CD4-positive, alpha-beta memory T cell (primary cell): ENCODE data around the gene SDHAF2. TPM values are rescaled to one million over a fixed set of nuclear protein-coding genes. Genes with fewer than 3 reads are reported as not detected.

Experiments
- CTCF ChIA-PET: fragments of 350-600 bp; sonication (Branson Sonifier 250); formaldehyde crosslinking; loops from one replicate; lab custom pipeline; 2021; ENCODE audit warnings: inconsistent platforms; ENCODE audit not compliant: partially characterized antibody; lab: Charles Lee
- POLR2A ChIA-PET: fragments of 350-600 bp; sonication (Branson Sonifier 250); formaldehyde crosslinking; loops from one replicate; lab custom pipeline; 2021; ENCODE audit not compliant: partially characterized antibody; lab: Charles Lee
- DNase-seq, 5 donors: peaks; one replicate each; pipeline versions ENCODE4 v3.0.0 to v3.0.0-alpha.2; 2020 to 2022; ENCODE audit warnings: mixed read lengths in 1 of 5
- H3K27ac ChIP-seq: one replicate; pipeline ENCODE4 v1.7.0; 2013; ENCODE audit warnings: low read depth, low read length
- H3K27me3 ChIP-seq: 2 replicates; pipeline ENCODE4 v1.7.0; 2013; ENCODE audit warnings: mild to moderate bottlenecking, low read length, moderate library complexity; ENCODE audit not compliant: insufficient read depth
- H3K36me3 ChIP-seq: 2 replicates; pipeline ENCODE4 v1.7.0; 2013; ENCODE audit warnings: mild to moderate bottlenecking, low read length, moderate library complexity; ENCODE audit not compliant: insufficient read depth
- H3K4me1 ChIP-seq: 2 replicates; pipeline ENCODE4 v1.7.0; 2013; ENCODE audit warnings: mild to moderate bottlenecking, low read length, moderate library complexity; ENCODE audit not compliant: insufficient read depth
- H3K4me3 ChIP-seq, 2 donors: one replicate each; pipeline ENCODE4 v1.7.0; 2013; ENCODE audit warnings: low read length in 2 of 2, mild to moderate bottlenecking in 1 of 2
- H3K9me3 ChIP-seq, 2 donors: one replicate each; pipeline ENCODE4 v1.7.0; 2013; ENCODE audit warnings: low read length in 2 of 2, control low read depth in 1 of 2; ENCODE audit not compliant: control insufficient read depth in 1 of 2
- H3K27ac Mint-ChIP-seq, 7 donors: one replicate each; pipeline ENCODE4 v1.8.0; 2020 to 2021; ENCODE audit warnings: mixed read lengths in 7 of 7, mild to moderate bottlenecking in 6 of 7, inconsistent platforms in 3 of 7, moderate library complexity in 3 of 7
- H3K27me3 Mint-ChIP-seq, 2 donors: one replicate each; pipeline ENCODE4 v1.8.0; 2020 to 2021; ENCODE audit warnings: mixed read lengths in 2 of 2
- H3K36me3 Mint-ChIP-seq, 2 donors: one replicate each; pipeline ENCODE4 v1.8.0; 2020 to 2021; ENCODE audit warnings: mixed read lengths in 2 of 2, inconsistent platforms in 1 of 2, mild to moderate bottlenecking in 1 of 2
- H3K4me1 Mint-ChIP-seq, 4 donors: one replicate each; pipeline ENCODE4 v1.8.0; 2020 to 2021; ENCODE audit warnings: mixed read lengths in 4 of 4, mild to moderate bottlenecking in 1 of 4
- H3K4me3 Mint-ChIP-seq, 8 donors: one replicate each; pipeline ENCODE4 v1.8.0; 2020 to 2021; ENCODE audit warnings: mixed read lengths in 8 of 8, mild to moderate bottlenecking in 7 of 8, moderate library complexity in 6 of 8, inconsistent platforms in 3 of 8
- H3K9me3 Mint-ChIP-seq, 8 donors: one replicate each; pipeline ENCODE4 v1.8.0; 2020 to 2021; ENCODE audit warnings: mixed read lengths in 8 of 8, mild to moderate bottlenecking in 5 of 8, inconsistent platforms in 3 of 8, moderate library complexity in 1 of 8
- intact Hi-C: fragments of 100-400 bp; cut with micrococcal nuclease; formaldehyde crosslinking; loops from one replicate; pipeline ENCODE4 v1.15.1; 2023
- polyA plus RNA-seq, 2 donors: library from polyadenylated mRNA; unstranded; fragments of 300-500 nt; fragmentation: Illumina TruSeq; gene quantifications; one replicate each; pipeline ENCODE4 v1.2.3, GENCODE V29; 2021
- total RNA-seq, 2 experiments: library from RNA; stranded (reverse); gene quantifications; one replicate each; pipeline ENCODE4 v1.2.3, GENCODE V29; 2021

The SDHAF2 gene
- total and polyA plus RNA-seq, 4 experiments from 2014 or later = 54.7 to 106 (median 80.2) TPM

- no peak for DNase-seq
Observed at GRCh38 chr11:61489833-61490721, 60.2 kb downstream of the SDHAF2 start.

GRCh38 chr11:61491736-61492395 is 61.9 kb downstream of the SDHAF2 start:
- CTCF ChIA-PET = interaction anchor here (0.7 kb wide), 1 partner anchor 40 kb away, joined by 3 read pairs; no protein-coding TSS in a partner anchor
- H3K4me1 Mint-ChIP-seq = no peaks in the 10 kb centered on the region
- Histone ChIP-seq H3K9me3 (no peaks in the 10 kb centered on the region), H3K4me1 (no peaks in the 10 kb centered on the region), H3K4me3 (no peak overlapping the region), H3K27me3 (no peaks in the 10 kb centered on the region), H3K27ac (no peak overlapping the region), H3K36me3 (no peaks in the 10 kb centered on the region)
- intact Hi-C loops = no loop called here
- H3K36me3 Mint-ChIP-seq = peaks cover 0 to 9% of the 10 kb centered on the region in 2 donors
- no peak overlapping the region for H3K27ac Mint-ChIP-seq
- no peak for DNase-seq
- POLR2A ChIA-PET = no interaction called here
- peak overlapping the region in 1 of 8 donors; percentile 13 for H3K4me3 Mint-ChIP-seq
- H3K27me3 Mint-ChIP-seq = peaks cover 0 to 3% of the 10 kb centered on the region in 2 donors
- H3K9me3 Mint-ChIP-seq = no peaks in the 10 kb centered on the region

More at GRCh38 chr11:61489833-61490721, 60.2 kb downstream of the SDHAF2 start:
- ChIA-PET POLR2A (no interaction called here), CTCF (interaction anchor here (0.9 kb wide), 1 partner anchor 12 kb away, joined by 5 read pairs; no protein-coding TSS in a partner anchor)
- Histone ChIP-seq H3K9me3 (no peaks in the 10 kb centered on the region), H3K27me3 (no peaks in the 10 kb centered on the region), H3K27ac (no peak overlapping the region), H3K4me1 (no peaks in the 10 kb centered on the region), H3K4me3 (no peak overlapping the region), H3K36me3 (no peaks in the 10 kb centered on the region)
- Mint-ChIP-seq H3K4me3 (no peak overlapping the region), H3K36me3 (peaks cover 0 to 14% of the 10 kb centered on the region in 2 donors), H3K4me1 (no peaks in the 10 kb centered on the region), H3K27me3 (peaks cover 0 to 3% of the 10 kb centered on the region in 2 donors), H3K9me3 (no peaks in the 10 kb centered on the region), H3K27ac (no peak overlapping the region)
- intact Hi-C loops = no loop called here

GRCh38 chr11:61494381-61494961 is 64.5 kb downstream of the SDHAF2 start:
- ChIA-PET POLR2A (no interaction called here), CTCF (no interaction called here)
- no peaks in the 10 kb centered on the region for H3K27me3 ChIP-seq
- intact Hi-C loops = no loop called here
- Mint-ChIP-seq H3K9me3 (no peaks in the 10 kb centered on the region), H3K36me3 (no peaks in the 10 kb centered on the region), H3K4me3 (no peak overlapping the region), H3K27me3 (peaks cover 0 to 3% of the 10 kb centered on the region in 2 donors), H3K4me1 (no peaks in the 10 kb centered on the region), H3K27ac (no peak overlapping the region)
- H3K4me1 ChIP-seq = no peaks in the 10 kb centered on the region
- no peak overlapping the region for H3K4me3 ChIP-seq
- H3K36me3 ChIP-seq = no peaks in the 10 kb centered on the region
- no peak for DNase-seq
- H3K27ac ChIP-seq = no peak overlapping the region
- H3K9me3 ChIP-seq = no peaks in the 10 kb centered on the region

- no peak for DNase-seq
- Histone ChIP-seq H3K27ac (no peak overlapping the region), H3K4me1 (no peaks in the 10 kb centered on the region), H3K36me3 (no peaks in the 10 kb centered on the region), H3K27me3 (no peaks in the 10 kb centered on the region), H3K9me3 (no peaks in the 10 kb centered on the region), H3K4me3 (no peak overlapping the region)
- Mint-ChIP-seq H3K27me3 (peaks cover 0 to 3% of the 10 kb centered on the region in 2 donors), H3K36me3 (no peaks in the 10 kb centered on the region), H3K4me3 (no peak overlapping the region), H3K4me1 (no peaks in the 10 kb centered on the region), H3K9me3 (no peaks in the 10 kb centered on the region), H3K27ac (no peak overlapping the region)
- intact Hi-C loops = no loop called here
- POLR2A ChIA-PET = no interaction called here
- CTCF ChIA-PET = no interaction called here
Observed at GRCh38 chr11:61495801-61496601, 66.1 kb downstream of the SDHAF2 start.

Other genes with a start within 250 kb of the SDHAF2 start
- not detected for gene PGA3, start 226.6 kb upstream of the SDHAF2 start, total RNA-seq
- not detected for gene PGA3, start 226.6 kb upstream of the SDHAF2 start, polyA plus RNA-seq
- gene PGA4, start 207.8 kb upstream of the SDHAF2 start, total RNA-seq = not detected
- gene PGA4, start 207.8 kb upstream of the SDHAF2 start, polyA plus RNA-seq = not detected
- not detected for gene PGA5, start 188.9 kb upstream of the SDHAF2 start, total RNA-seq
- gene PGA5, start 188.9 kb upstream of the SDHAF2 start, polyA plus RNA-seq = not detected
- gene VWCE, start 134.8 kb upstream of the SDHAF2 start, total RNA-seq = under 1 TPM; 0.38 to 0.44 TPM
- not detected for gene VWCE, start 134.8 kb upstream of the SDHAF2 start, polyA plus RNA-seq
- gene DDB1, start 97.0 kb upstream of the SDHAF2 start, total RNA-seq = 100 to 1,000 TPM; 156 to 169 TPM
- 100 to 1,000 TPM; 121 to 141 TPM for gene DDB1, start 97.0 kb upstream of the SDHAF2 start, polyA plus RNA-seq
- 10 to 100 TPM; 42.1 to 43.9 TPM for gene TKFC, start 96.9 kb upstream of the SDHAF2 start, total RNA-seq
- 10 to 100 TPM; 24.5 to 30.2 TPM for gene TKFC, start 96.9 kb upstream of the SDHAF2 start, polyA plus RNA-seq
- 10 to 100 TPM; 40.1 to 42.6 TPM for gene CYB561A3, start 68.2 kb upstream of the SDHAF2 start, total RNA-seq
- 10 to 100 TPM; 49.2 to 95.7 TPM for gene CYB561A3, start 68.2 kb upstream of the SDHAF2 start, polyA plus RNA-seq
- 10 to 100 TPM; 61.2 to 62.5 TPM for gene TMEM138, start 67.8 kb upstream of the SDHAF2 start, total RNA-seq
- gene TMEM138, start 67.8 kb upstream of the SDHAF2 start, polyA plus RNA-seq = 10 to 100 TPM; 49.0 to 59.2 TPM
- gene TMEM216, start 37.5 kb upstream of the SDHAF2 start, total RNA-seq = 10 to 100 TPM; 17.2 to 19.4 TPM
- gene TMEM216, start 37.5 kb upstream of the SDHAF2 start, polyA plus RNA-seq = 10 to 100 TPM; 45.7 to 48.1 TPM
- 100 to 1,000 TPM; 145 to 149 TPM for gene CPSF7, start 149 bp upstream of the SDHAF2 start, total RNA-seq
- gene CPSF7, start 149 bp upstream of the SDHAF2 start, polyA plus RNA-seq = 10 to 100 TPM; 19.9 to 34.2 TPM
- gene LRRC10B, start 78.6 kb downstream of the SDHAF2 start, total RNA-seq = not detected
- not detected for gene LRRC10B, start 78.6 kb downstream of the SDHAF2 start, polyA plus RNA-seq
- gene SYT7, start 151.0 kb downstream of the SDHAF2 start, total RNA-seq = not detected
- gene SYT7, start 151.0 kb downstream of the SDHAF2 start, polyA plus RNA-seq = not detected